Trophoblast cell (in vitro differentiated cells and primary cell): Measurements from ENCODE around the gene TCF7L1.

Experiments
- DNase-seq, 2 donors: peaks; one replicate each; pipeline ENCODE4 v3.0.0-alpha.2; 2016
- H2AFZ ChIP-seq: 2 replicates; pipeline ENCODE4 v1.6.1; 2013; ENCODE audit warnings: low read length, moderate library complexity, mild to moderate bottlenecking; ENCODE audit not compliant: insufficient read depth, poor library complexity
- H2AK5ac ChIP-seq: 2 replicates; pipeline ENCODE4 v1.6.1; 2013; ENCODE audit warnings: mild to moderate bottlenecking, low read length
- H2BK120ac ChIP-seq: 2 replicates; pipeline ENCODE4 v1.6.1; 2013; ENCODE audit warnings: low read length, mild to moderate bottlenecking, moderate library complexity; ENCODE audit not compliant: insufficient read depth, poor library complexity
- H2BK12ac ChIP-seq: 2 replicates; pipeline ENCODE4 v1.6.1; 2013; ENCODE audit warnings: mild to moderate bottlenecking, low read length, moderate library complexity
- H2BK5ac ChIP-seq: 2 replicates; pipeline ENCODE4 v1.6.1; 2013; ENCODE audit warnings: low read length, low read depth, moderate library complexity, mild to moderate bottlenecking; ENCODE audit not compliant: poor library complexity
- H3K14ac ChIP-seq: 2 replicates; pipeline ENCODE4 v1.6.1; 2013; ENCODE audit warnings: mild to moderate bottlenecking, low read length
- H3K18ac ChIP-seq: 2 replicates; pipeline ENCODE4 v1.6.1; 2013; ENCODE audit warnings: mild to moderate bottlenecking, low read length
- H3K23ac ChIP-seq: 2 replicates; pipeline ENCODE4 v1.6.1; 2013; ENCODE audit warnings: low read length
- H3K27ac ChIP-seq: 2 replicates; pipeline ENCODE4 v1.5.1; 2013; ENCODE audit warnings: low read depth, mild to moderate bottlenecking, inconsistent platforms, low read length, moderate library complexity
- H3K27me3 ChIP-seq: 2 replicates; pipeline ENCODE4 v1.6.1; 2013; ENCODE audit warnings: inconsistent platforms, mild to moderate bottlenecking, low read length, moderate library complexity; ENCODE audit not compliant: insufficient read depth
- H3K36me3 ChIP-seq, 2 experiments: 1 replicate in 1 of 2; 2 replicates in 1 of 2; pipeline ENCODE4 v1.6.1; 2013; ENCODE audit warnings: low read length in 2 of 2, mild to moderate bottlenecking in 2 of 2, moderate library complexity in 1 of 2; ENCODE audit not compliant: insufficient read depth in 2 of 2, control insufficient read depth in 1 of 2
- H3K4ac ChIP-seq: 2 replicates; pipeline ENCODE4 v1.6.1; 2013; ENCODE audit warnings: low read depth, mild to moderate bottlenecking, low read length, moderate library complexity
- H3K4me1 ChIP-seq, 2 experiments: 1 replicate in 1 of 2; 2 replicates in 1 of 2; pipeline ENCODE4 v1.6.1; 2013; ENCODE audit warnings: low read length in 2 of 2, mild to moderate bottlenecking in 2 of 2, moderate library complexity in 1 of 2; ENCODE audit not compliant: insufficient read depth in 2 of 2, control insufficient read depth in 1 of 2
- H3K4me2 ChIP-seq: 2 replicates; pipeline ENCODE4 v1.6.1; 2013; ENCODE audit warnings: inconsistent platforms, mild to moderate bottlenecking, low read length, moderate library complexity
- H3K4me3 ChIP-seq: 2 replicates; pipeline ENCODE4 v1.5.1; 2013; ENCODE audit warnings: mild to moderate bottlenecking, low read depth, low read length, inconsistent platforms
- H3K79me1 ChIP-seq: one replicate; pipeline ENCODE4 v1.6.1; 2013; ENCODE audit warnings: low read length
- H3K79me2 ChIP-seq: 2 replicates; pipeline ENCODE4 v1.6.1; 2013; ENCODE audit warnings: low read length, mild to moderate bottlenecking; ENCODE audit not compliant: control insufficient read depth, insufficient read depth, poor library complexity
- H3K9ac ChIP-seq: 2 replicates; pipeline ENCODE4 v1.6.1; 2013; ENCODE audit warnings: mild to moderate bottlenecking, low read length
- H3K9me3 ChIP-seq: 2 replicates; pipeline ENCODE4 v1.6.1; 2013; ENCODE audit warnings: low read depth, mild to moderate bottlenecking, control low read depth, inconsistent platforms, low read length; ENCODE audit not compliant: insufficient read depth
- H4K12ac ChIP-seq: 2 replicates; pipeline ENCODE4 v1.6.1; 2013; ENCODE audit warnings: low read depth, mild to moderate bottlenecking, low read length, moderate library complexity
- H4K8ac ChIP-seq: 2 replicates; pipeline ENCODE4 v1.6.1; 2013; ENCODE audit warnings: low read depth, mild to moderate bottlenecking, low read length, moderate library complexity
- H4K91ac ChIP-seq: one replicate; pipeline ENCODE4 v1.6.1; 2013; ENCODE audit warnings: low read depth, mild to moderate bottlenecking, low read length, moderate library complexity
- WGBS: extraction: QIAGEN DNeasy Blood & Tissue Kit; methylation state at CpG from one replicate; pipeline ENCODE4 v1.1.7; 2013; ENCODE audit warnings: missing lambda C conversion rate; ENCODE audit not compliant: insufficient read length, insufficient coverage; ENCODE audit errors: extremely low coverage; 5-methylcytosine and 5-hydroxymethylcytosine counted together

Gene TCF7L1

DNA sequence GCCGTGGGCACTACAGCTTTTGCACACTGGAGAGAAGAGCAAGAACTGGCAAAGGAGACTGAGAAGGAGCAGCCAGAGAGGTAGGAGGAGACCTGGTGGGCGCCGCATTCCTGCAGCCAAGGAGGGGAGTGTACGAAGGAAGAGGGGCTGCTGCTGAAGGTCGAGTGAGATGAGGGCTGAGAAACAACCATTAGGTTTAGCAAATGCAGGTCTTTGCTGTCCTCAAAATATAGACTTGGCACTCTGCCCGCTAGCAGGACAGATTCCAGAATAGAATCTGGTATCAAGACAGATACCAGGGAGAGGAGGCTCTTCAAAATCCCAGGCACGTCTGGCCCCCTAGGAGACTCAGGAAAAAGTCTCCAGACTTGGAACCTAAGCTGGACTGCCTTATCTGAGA lies 111.6 kb downstream of the TCF7L1 start:
- WGBS, result no CpG with 5 or more reads among the region's 7 CpGs
- Histone ChIP-seq H3K79me2 (no peaks in the 10 kb centered on the region), H3K79me1 (peaks cover 4% of the 10 kb centered on the region), H3K4me3 (no peak overlapping the region), H3K14ac (no peak overlapping the region), H2AK5ac (no peak overlapping the region), H4K8ac (no peak overlapping the region), H2AFZ (no peak overlapping the region), H3K4me1 (peaks cover 12 to 17% of the 10 kb centered on the region in 2 experiments), H3K27me3 (no peaks in the 10 kb centered on the region), H4K91ac (no peak overlapping the region), H3K18ac (no peak overlapping the region), H4K12ac (no peak overlapping the region), H3K23ac (no peak overlapping the region), H3K9me3 (no peaks in the 10 kb centered on the region), H2BK12ac (no peak overlapping the region), H3K27ac (no peak overlapping the region), H2BK5ac (no peak overlapping the region), H2BK120ac (no peak overlapping the region), H3K9ac (no peak overlapping the region), H3K36me3 (no peaks in the 10 kb centered on the region), H3K4ac (no peak overlapping the region), H3K4me2 (no peak overlapping the region)
- DNase-seq, result no peak

DNA sequence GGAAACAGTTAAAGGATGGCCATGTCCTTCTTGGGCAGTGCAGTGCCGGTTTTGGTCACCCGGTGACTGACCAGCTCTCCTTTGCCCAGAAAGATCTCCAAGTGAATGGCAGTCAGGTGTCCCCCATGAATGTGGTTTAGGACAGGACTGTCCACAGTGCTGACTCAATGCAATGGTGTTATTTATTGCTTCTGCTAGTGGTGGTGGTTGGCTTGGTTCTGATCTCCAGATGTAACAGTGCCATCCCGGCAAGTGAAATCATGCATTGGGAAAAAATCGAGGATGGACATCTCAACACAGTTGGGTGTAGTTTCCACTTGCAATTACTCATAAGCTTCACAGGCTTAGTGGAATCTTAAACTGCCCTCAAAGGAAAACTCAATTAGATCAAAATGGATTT lies 112.7 kb downstream of the TCF7L1 start:
- no peak overlapping the region for H3K14ac ChIP-seq
- no peaks in the 10 kb centered on the region for H3K79me2 ChIP-seq
- H2BK120ac ChIP-seq, result no peak overlapping the region
- no peak for DNase-seq
- H3K4ac ChIP-seq, result no peak overlapping the region
- peaks cover 4% of the 10 kb centered on the region for H3K79me1 ChIP-seq
- no peak overlapping the region for H2AFZ ChIP-seq
- H3K27ac ChIP-seq, result no peak overlapping the region
- no peak overlapping the region for H3K4me3 ChIP-seq
- no peak overlapping the region for H3K4me2 ChIP-seq
- H3K36me3 ChIP-seq, result no peaks in the 10 kb centered on the region
- no peak overlapping the region for H2BK5ac ChIP-seq
- no peak overlapping the region for H4K8ac ChIP-seq
- H3K4me1 ChIP-seq, result peaks cover 12 to 17% of the 10 kb centered on the region in 2 experiments
- no peak overlapping the region for H2AK5ac ChIP-seq
- no CpG with 5 or more reads among the region's 4 CpGs for WGBS
- H3K18ac ChIP-seq, result no peak overlapping the region
- no peak overlapping the region for H4K91ac ChIP-seq
- H3K9me3 ChIP-seq, result no peaks in the 10 kb centered on the region
- H3K23ac ChIP-seq, result no peak overlapping the region
- no peak overlapping the region for H3K9ac ChIP-seq
- no peak overlapping the region for H2BK12ac ChIP-seq
- no peaks in the 10 kb centered on the region for H3K27me3 ChIP-seq
- H4K12ac ChIP-seq, result no peak overlapping the region

DNA sequence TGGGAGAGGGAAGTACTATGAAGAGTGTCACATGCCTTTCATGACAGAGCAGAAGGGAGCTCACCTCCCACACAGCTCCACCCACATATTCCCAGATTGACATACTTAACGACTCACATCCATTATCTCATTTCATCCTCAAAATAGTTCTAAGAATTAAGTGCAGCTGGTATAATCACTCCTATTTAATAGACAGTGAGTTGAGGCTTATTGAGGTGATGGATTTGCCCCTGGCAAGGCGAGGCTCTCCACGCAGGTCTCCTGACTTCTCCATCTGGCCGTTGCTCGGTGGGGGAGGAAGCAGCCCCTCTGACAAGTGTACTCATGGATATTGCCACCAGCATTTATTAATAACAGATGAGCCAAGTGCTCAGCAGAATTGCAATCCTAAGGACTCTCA lies 113.2 kb downstream of the TCF7L1 start:
- no peak overlapping the region for H3K23ac ChIP-seq
- H3K79me2 ChIP-seq, result no peaks in the 10 kb centered on the region
- H3K9me3 ChIP-seq, result no peaks in the 10 kb centered on the region
- no peak overlapping the region for H2BK5ac ChIP-seq
- no CpG with 5 or more reads among the region's 5 CpGs for WGBS
- H2BK12ac ChIP-seq, result no peak overlapping the region
- no peak overlapping the region for H4K91ac ChIP-seq
- no peak overlapping the region for H3K4me3 ChIP-seq
- no peak overlapping the region for H3K9ac ChIP-seq
- H4K8ac ChIP-seq, result no peak overlapping the region
- H3K4me1 ChIP-seq, result peaks cover 12 to 17% of the 10 kb centered on the region in 2 experiments
- H2AFZ ChIP-seq, result no peak overlapping the region
- no peaks in the 10 kb centered on the region for H3K36me3 ChIP-seq
- H4K12ac ChIP-seq, result no peak overlapping the region
- no peak overlapping the region for H2AK5ac ChIP-seq
- H2BK120ac ChIP-seq, result no peak overlapping the region
- H3K14ac ChIP-seq, result no peak overlapping the region
- no peak overlapping the region for H3K18ac ChIP-seq
- H3K79me1 ChIP-seq, result peaks cover 4% of the 10 kb centered on the region
- H3K27ac ChIP-seq, result no peak overlapping the region
- H3K27me3 ChIP-seq, result no peaks in the 10 kb centered on the region
- H3K4me2 ChIP-seq, result no peak overlapping the region
- no peak overlapping the region for H3K4ac ChIP-seq
- DNase-seq, result peak in 1 of 2 donors; percentile 22

DNA sequence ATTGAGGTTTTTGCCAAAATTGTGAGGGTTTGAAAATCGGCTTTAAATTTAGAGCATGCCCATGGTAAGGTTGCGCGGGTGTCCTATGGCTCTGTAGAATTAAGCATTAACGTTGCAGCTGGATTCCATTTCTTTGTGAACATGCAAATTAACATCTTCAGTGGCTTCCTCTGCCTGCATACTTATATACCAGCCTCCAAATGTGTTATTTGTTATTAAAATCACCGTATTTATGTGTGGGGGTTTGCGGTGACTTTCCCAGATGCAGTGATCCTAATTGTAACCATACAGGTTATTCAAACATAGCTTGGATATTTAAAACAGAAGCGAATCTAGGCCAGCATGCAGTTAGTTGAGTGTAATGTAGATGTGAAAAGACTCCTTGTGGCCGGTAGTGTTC lies 114.4 kb downstream of the TCF7L1 start:
- no peak overlapping the region for H3K4ac ChIP-seq
- H3K14ac ChIP-seq, result no peak overlapping the region
- WGBS, result no CpG with 5 or more reads among the region's 8 CpGs
- H2BK120ac ChIP-seq, result no peak overlapping the region
- H2AK5ac ChIP-seq, result no peak overlapping the region
- no peaks in the 10 kb centered on the region for H3K36me3 ChIP-seq
- no peak overlapping the region for H3K4me2 ChIP-seq
- H4K12ac ChIP-seq, result no peak overlapping the region
- no peak overlapping the region for H2AFZ ChIP-seq
- H2BK5ac ChIP-seq, result no peak overlapping the region
- H3K18ac ChIP-seq, result no peak overlapping the region
- peaks cover 4% of the 10 kb centered on the region for H3K79me1 ChIP-seq
- H3K79me2 ChIP-seq, result no peaks in the 10 kb centered on the region
- no peaks in the 10 kb centered on the region for H3K27me3 ChIP-seq
- H4K8ac ChIP-seq, result no peak overlapping the region
- H3K23ac ChIP-seq, result no peak overlapping the region
- H2BK12ac ChIP-seq, result no peak overlapping the region
- H4K91ac ChIP-seq, result no peak overlapping the region
- no peak overlapping the region for H3K27ac ChIP-seq
- DNase-seq, result no peak
- no peaks in the 10 kb centered on the region for H3K9me3 ChIP-seq
- H3K9ac ChIP-seq, result no peak overlapping the region
- H3K4me3 ChIP-seq, result no peak overlapping the region
- H3K4me1 ChIP-seq, result peaks cover 12 to 18% of the 10 kb centered on the region in 2 experiments
